GM19099 (cell line): Measurements from ENCODE around the gene SCGB1D1.

ENCODE experiments used
- POLR2A ChIP-seq: IDR thresholded peaks from 3 replicates; pipeline ENCODE4 v1.6.1; 2011; ENCODE audit warnings: low read depth; ENCODE audit not compliant: insufficient read length; ENCODE audit errors: extremely low read depth

The SCGB1D1 gene

GRCh38 chr11:62190011-62190410, at the start of gene SCGB1D1:
TSS of gene SCGB1D1 (plus strand) at chr11:62190216. CDS start at chr11:62190285, 69 bp downstream.
- TF ChIP-seq POLR2A, result no peak

GRCh38 chr11:62140304-62141110, 49.5 kb upstream of the SCGB1D1 start:
- TF ChIP-seq POLR2A, result no peak

GRCh38 chr11:62141111-62142042, 48.6 kb upstream of the SCGB1D1 start:
- no peak for TF ChIP-seq POLR2A

- TF ChIP-seq POLR2A, result no peak
These were observed 48.0 kb upstream of the SCGB1D1 start for GRCh38 chr11:62142043-62142375.

GRCh38 chr11:62142921-62143320, 47.1 kb upstream of the SCGB1D1 start:
- no peak for TF ChIP-seq POLR2A

GRCh38 chr11:62143727-62144126, 46.3 kb upstream of the SCGB1D1 start:
- TF ChIP-seq POLR2A, result no peak

- TF ChIP-seq POLR2A, result no peak
These were observed 45.3 kb upstream of the SCGB1D1 start for GRCh38 chr11:62144641-62145255.

- no peak for TF ChIP-seq POLR2A
These were observed 44.6 kb upstream of the SCGB1D1 start for GRCh38 chr11:62145261-62145871.

- no peak for TF ChIP-seq POLR2A
These were observed 43.4 kb upstream of the SCGB1D1 start for GRCh38 chr11:62146476-62147200.

- no peak for TF ChIP-seq POLR2A
These were observed 42.5 kb upstream of the SCGB1D1 start for GRCh38 chr11:62147545-62147944.

GRCh38 chr11:62148271-62148980, 41.6 kb upstream of the SCGB1D1 start:
- no peak for TF ChIP-seq POLR2A

GRCh38 chr11:62149986-62150886, 39.8 kb upstream of the SCGB1D1 start:
- no peak for TF ChIP-seq POLR2A

GRCh38 chr11:62150887-62151736, 38.9 kb upstream of the SCGB1D1 start:
- TF ChIP-seq POLR2A, result no peak
